ENCODE measurements around the gene BNIP5. TPM values are rescaled to one million over a fixed set of nuclear protein-coding genes. Genes with fewer than 3 reads are reported as not detected.

The BNIP5 gene
- total RNA-seq, 2 experiments from 2014 or later = not detected

DNA sequence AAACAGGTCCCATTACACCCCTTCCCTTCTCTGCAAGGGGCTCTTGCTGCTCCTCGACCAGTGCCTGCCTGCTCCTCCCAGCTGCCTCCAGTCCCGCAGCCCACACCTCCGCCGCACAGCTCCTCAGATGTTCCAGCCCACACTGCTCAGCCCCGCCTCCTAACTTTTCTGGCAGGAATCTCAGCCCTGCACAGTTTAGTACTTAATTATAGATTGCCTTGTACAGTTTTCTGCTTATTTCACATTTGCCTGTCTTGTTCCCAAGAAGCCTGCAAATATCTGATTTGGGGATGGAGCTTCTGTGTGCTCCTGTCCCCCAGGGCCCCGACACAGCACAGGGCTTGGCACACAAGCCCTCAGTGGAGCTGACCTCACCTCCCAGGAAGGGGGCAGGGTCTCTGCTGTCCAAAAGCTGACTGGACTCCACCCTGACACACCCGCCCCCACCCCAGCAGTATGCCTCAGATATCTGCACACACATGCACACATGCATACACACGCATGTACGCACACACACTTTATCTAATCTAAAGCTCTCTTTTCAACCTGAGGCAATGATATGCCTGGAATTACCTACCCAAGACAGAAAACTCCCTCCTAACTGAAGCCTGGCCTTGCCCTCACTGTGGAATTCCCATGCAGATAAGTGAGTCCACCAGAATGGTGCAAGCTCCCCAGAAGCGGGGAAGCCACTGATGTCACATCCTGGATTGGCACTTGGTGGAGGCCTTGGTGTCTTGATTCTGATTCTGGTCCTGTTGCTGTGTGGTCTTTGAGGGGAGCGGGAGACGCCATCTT is 68.0 kb downstream of the BNIP5 start:
- H3K27me3 Mint-ChIP-seq = peaks cover 23% of the 10 kb centered on the region
- CTCF ChIA-PET = no interaction called here
- no peak for ATAC-seq
- DNase-seq = no peak
- no peaks in the 10 kb centered on the region for H3K36me3 Mint-ChIP-seq
- peaks cover 2% of the 10 kb centered on the region for H3K9me3 Mint-ChIP-seq (ENCODE audit: low read depth)
- no peak overlapping the region for H3K27ac Mint-ChIP-seq
- no peaks in the 10 kb centered on the region for H3K4me1 Mint-ChIP-seq
- H3K4me3 Mint-ChIP-seq = no peak overlapping the region

DNA sequence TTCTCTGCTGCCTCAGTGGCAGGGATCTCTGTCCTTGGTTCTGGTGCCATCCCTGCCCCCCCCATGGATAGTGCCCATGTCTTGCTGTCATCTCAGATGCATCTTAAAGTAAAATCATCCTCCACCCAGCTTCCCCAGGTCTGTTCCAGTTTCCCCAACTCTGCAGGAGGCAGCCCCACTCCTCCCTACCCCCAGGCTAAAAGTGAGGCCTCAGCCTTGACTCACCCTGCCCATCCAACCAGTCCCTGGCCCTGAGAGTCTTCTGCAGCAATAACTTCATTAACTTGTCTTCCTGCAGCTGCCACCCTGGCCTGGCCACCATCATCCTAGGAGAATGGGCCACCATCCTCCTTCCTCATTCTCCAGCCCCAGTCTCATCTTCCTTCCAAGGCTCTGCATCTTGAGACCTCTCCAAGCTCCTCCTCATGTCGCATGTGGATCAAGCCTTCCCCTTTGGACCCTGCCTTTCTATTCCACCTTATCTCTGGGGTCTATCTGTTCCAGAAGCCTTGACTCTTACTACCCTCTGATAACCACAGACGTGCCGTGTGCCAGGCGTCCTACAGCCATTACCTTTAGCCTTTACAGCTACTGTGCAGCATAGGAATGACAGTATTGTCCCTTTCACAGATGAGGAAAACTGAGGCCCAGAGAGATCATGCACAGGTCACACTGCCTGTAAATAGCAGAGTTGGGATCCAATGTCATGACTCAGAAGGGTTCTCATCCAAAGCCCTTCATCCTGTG is 68.8 kb downstream of the BNIP5 start:
- H3K27ac Mint-ChIP-seq = no peak overlapping the region
- peaks cover 21% of the 10 kb centered on the region for H3K27me3 Mint-ChIP-seq
- DNase-seq (no peak), ATAC-seq (no peak)
- H3K36me3 Mint-ChIP-seq = no peaks in the 10 kb centered on the region
- peaks cover 2% of the 10 kb centered on the region for H3K9me3 Mint-ChIP-seq (ENCODE audit: low read depth)
- no peak overlapping the region for H3K4me3 Mint-ChIP-seq
- CTCF ChIA-PET = no interaction called here
- no peaks in the 10 kb centered on the region for H3K4me1 Mint-ChIP-seq

DNA sequence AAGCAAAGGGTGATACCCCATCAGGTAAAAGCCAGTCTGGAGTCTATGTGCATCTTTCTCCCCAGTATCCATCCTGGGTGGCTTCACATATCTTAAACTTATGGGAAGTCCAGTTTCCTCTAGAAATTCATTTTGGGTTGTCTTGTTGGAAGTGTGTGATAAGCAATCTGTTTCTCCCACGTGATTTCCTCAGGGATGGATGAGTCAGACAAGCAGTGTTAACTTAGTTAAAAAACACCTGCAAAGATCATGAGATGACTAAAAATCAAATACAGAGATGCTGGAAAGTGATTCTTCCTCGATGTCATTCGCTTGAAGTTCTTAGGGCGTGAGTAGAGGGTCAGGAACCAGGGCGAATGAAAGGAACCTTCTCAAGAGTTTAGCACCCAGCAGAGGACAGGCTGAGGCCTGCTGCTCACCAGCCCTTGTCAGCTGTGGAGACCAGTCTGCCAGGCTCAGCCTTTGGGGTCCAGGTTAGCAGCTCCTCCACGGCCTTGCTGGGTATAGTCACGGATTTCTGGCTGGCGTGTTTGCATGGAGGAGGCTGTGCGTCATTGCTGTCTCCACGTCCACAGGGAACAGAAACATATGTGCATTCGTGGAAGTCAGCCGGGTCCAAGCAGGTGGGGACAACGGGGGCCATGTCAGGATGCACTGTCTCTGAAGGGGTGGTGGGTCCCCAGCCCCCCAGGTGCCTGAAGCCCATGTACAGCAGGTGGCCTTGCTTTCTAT is 69.6 kb downstream of the BNIP5 start:
- DNase-seq = no peak
- Mint-ChIP-seq H3K4me1 (no peaks in the 10 kb centered on the region), H3K36me3 (no peaks in the 10 kb centered on the region), H3K27ac (no peak overlapping the region), H3K27me3 (peaks cover 23% of the 10 kb centered on the region), H3K4me3 (no peak overlapping the region), H3K9me3 (ENCODE audit: low read depth) (peaks cover 2% of the 10 kb centered on the region)
- CTCF ChIA-PET = interaction anchor here (1.5 kb wide), 1 partner anchor 35 kb away, joined by 6 read pairs; no protein-coding TSS in a partner anchor
- no peak for ATAC-seq

Other genes starting within 250 kb of the BNIP5 start
- gene MAPK13, start 206.4 kb downstream of the BNIP5 start, total RNA-seq = 10 to 100 TPM; 33.9 to 35.6 TPM
- 10 to 100 TPM; 13.4 to 14.8 TPM for gene BRPF3, start 140.1 kb downstream of the BNIP5 start, total RNA-seq
- gene PNPLA1, start 66.8 kb downstream of the BNIP5 start, total RNA-seq = not detected
- 10 to 100 TPM in 1 of 2 experiments, 1 to 10 TPM in 1; 5.9 to 19.7 TPM for gene ETV7, start 50.8 kb upstream of the BNIP5 start, total RNA-seq
- under 1 TPM in 1 of 2 experiments, not detected in 1; 0.32 TPM for gene PXT1, start 106.0 kb upstream of the BNIP5 start, total RNA-seq
- gene KCTD20, start 106.1 kb upstream of the BNIP5 start, total RNA-seq = 10 to 100 TPM; 53.9 to 65.0 TPM
- gene STK38, start 210.6 kb upstream of the BNIP5 start, total RNA-seq = 10 to 100 TPM; 47.7 to 54.7 TPM